ENCODE data around the gene DENND6A.
"Not testable (repeated sequence)": the region's sequence is repeated elsewhere in the genome, so short reads cannot be mapped to it uniquely, and the experiment has no call there.

The DENND6A gene, protein sequence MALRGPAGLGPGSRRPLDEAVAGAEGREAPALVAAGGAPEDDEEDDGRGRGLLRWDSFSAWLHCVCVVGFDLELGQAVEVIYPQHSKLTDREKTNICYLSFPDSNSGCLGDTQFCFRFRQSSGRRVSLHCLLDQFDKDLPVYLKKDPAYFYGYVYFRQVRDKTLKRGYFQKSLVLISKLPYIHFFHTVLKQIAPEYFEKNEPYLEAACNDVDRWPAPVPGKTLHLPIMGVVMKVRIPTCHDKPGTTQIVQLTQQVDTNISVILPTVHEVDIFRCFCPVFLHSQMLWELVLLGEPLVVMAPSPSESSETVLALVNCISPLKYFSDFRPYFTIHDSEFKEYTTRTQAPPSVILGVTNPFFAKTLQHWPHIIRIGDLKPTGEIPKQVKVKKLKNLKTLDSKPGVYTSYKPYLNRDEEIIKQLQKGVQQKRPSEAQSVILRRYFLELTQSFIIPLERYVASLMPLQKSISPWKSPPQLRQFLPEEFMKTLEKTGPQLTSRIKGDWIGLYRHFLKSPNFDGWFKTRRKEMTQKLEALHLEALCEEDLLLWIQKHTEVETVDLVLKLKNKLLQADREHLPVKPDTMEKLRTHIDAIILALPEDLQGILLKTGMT

DNA sequence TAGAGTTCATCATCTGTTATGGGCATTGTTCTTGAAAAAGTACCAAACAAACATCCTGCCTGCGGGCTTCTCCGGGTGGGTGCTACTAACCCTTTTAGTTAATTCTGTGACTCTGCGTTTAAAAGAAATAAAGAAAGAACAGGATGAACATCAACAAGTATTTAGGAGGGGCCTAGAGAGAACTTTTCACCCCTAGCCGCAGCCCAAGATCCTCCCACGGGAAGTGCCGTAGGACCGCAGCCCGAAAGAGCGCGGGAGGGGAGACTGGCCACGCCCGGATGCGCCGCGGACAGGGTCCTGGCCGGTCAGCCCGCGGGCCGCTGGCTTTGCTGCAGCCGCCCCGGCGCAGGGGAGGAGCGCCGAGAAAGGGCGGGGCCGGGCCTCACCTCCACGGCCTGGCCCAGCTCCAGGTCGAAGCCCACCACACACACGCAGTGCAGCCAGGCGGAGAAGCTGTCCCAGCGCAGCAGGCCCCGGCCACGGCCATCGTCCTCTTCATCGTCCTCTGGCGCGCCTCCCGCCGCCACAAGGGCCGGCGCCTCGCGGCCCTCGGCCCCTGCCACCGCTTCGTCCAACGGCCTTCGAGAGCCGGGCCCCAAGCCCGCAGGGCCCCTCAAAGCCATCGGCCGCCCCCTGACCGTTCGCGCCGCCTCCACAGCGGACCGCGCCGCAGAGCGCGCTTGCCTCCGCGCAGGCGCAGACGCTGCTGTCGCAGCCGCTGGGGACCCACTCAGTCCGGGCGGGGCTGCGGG is at the start of gene DENND6A:
Gene DENND6A (minus strand): TSS at position 682 of the 752 bp plus-strand sequence. CDS start 59 bp downstream, at position 623.
- DNase-seq: peak in 1 of 2 experiments; percentile 55

DNA sequence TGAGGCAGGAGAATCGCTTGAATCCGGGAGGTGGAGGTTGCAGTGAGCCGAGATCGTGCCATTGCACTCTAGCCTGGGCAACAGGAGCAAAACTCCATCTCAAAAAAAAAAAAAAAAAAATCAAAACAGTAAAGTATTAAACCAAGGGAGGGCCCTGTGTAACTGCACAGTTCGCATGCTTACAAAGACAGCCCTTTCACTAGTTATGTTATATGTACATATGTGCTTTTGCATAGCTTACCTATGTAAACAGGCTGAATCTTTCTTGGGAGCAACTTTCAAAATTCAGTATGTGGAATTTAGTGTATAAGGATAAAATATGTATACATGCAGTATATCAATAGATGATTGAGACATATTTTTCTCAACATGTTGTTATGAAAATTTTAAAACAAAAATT is 47.1 kb upstream of the DENND6A start:
- no peak for DNase-seq

DNA sequence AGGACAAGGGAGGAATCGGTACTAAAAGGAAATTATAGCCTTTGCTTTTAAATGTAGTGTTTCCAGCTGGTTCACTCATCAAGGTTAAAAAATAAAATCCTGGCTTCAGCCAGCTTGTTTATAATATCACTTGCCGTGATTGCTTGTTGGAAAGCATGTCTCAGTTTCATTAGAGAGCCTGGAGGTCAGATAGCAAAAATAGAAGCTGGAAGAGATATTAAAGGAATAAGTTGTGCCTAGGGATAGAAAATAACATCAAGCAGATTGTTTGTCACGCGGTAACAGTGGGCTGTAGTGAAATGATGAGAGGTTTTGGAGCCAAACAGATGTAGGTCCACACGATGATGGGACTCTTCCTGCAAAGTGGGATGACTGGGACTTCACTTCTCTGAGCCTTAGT is 45.5 kb upstream of the DENND6A start:
- no peak for DNase-seq

DNA sequence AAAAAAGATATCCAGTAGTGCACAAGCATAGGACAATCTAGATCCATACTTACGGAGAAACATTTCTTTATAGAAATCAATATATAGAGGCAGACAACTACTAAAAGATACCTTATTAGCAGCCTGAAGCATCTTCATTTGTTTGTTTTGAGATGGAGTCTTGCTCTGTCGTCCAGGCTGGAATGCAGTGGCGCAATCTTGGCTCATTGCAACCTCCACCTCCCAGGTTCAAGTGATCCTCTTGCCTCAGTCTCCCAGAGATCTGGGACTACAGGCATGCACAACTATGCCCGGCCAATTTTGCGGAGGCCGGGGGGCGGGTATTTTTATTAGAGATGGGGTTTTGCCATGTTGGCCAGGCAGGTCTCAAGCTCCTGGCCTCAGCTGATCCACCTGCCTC is 45.0 kb upstream of the DENND6A start:
- DNase-seq: no peak

DNA sequence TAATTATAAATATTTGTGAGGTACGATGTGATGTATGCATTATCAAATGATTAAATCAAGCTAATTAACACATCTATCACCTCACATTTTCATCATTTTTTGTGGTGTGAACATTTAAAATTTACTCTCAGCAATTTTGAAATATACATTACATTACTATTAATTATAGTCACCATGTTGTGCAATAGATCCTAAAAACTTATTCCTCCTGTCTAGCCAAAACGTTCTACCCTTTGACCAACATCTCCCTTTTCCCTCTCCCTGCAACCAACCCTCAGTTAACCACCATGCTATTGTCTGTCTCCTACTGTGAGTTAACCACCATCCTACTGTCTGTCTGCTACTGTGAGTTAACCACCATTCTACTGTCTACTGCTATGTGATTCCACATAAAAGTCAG is 42.5 kb upstream of the DENND6A start:
- DNase-seq: no peak

DNA sequence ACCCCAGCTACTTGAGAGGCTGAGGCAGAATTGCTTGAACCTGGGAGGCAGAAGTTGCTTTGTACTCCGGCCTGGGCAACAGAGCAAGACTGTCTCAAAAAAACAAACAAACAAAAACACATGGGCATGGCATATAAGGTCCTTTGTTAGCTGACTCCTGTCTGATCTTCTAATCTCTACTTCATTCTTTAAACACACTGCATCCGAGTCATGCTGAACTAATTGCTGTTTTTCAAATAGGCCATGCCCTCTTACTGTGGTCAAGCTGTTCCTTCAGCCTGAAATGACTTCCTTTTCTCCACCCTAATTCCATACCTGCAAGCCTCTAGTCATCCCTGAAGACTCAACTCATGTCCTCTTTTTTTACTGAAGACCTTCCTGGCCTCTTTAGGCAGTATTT is 40.9 kb upstream of the DENND6A start:
- no peak for DNase-seq

DNA sequence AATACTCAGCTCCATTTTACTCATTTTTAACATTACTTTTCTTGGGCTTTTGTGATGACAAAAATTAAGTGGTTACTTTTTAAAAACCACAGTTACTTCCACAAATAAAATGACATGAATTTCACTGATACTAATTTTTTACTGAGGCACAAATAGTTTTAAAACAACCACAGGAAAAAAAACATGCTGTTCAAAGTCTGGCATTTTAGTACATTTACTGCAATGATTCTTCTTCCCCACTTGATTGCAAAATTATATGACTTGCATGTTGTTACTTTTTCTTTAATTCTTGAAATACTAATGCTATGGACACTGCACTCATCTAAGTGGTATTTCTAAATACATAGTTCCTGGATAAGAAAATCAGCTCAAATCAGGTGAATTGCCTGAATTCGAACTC is 38.4 kb upstream of the DENND6A start:
- no peak for DNase-seq

DNA sequence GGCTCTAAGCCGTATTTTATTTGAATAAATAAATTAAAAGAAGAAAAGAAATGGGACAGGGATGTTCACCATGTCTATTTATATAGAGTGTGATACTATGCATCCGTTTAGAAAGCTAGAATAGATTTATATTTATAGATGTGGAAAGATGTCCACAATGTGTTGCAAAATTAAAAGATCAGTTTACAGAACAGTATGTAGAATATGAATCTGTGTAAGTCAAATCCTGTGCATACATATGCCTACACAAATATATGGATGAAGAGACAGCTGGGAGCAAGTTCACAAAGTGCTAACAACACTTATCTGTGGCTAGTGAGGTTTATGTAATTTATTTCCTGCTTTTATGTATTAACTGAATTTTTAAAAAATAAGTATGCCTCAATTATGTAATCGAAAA is 37.8 kb upstream of the DENND6A start:
- no peak for DNase-seq

DNA sequence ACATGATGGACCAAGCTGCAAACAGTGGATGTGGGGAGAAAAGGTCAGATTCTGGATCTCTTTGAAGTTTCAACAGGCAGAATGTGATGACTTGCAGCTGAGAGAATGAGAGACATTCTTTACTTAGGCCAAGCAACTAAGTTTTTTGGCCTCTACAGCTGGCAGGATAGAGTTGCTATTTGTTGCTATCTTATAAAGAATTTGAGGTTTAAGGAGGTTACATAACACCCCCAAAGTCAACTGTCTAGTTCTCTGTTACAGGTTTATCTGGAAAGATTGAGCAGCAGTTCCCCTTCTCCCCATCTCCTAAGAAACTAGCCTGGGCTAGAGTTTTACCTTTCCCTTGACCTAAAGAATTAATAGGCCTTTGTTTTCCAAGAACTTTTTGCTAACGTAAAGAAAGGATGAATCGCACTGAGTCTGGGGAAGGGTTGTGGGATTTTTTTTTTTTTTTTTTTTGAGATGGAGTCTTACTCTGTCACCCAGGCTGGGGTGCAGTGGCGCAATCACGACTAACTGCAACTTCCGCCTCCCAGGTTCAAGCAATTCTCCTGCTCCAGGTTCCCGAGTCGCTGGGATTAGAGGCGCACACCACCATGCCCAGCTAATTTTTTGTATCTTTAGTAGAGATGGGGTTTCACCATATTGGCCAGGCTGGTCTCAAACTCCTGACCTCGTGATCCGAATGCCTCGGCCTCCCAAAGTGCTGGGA is 36.6 kb upstream of the DENND6A start:
- DNase-seq: no peak

DNA sequence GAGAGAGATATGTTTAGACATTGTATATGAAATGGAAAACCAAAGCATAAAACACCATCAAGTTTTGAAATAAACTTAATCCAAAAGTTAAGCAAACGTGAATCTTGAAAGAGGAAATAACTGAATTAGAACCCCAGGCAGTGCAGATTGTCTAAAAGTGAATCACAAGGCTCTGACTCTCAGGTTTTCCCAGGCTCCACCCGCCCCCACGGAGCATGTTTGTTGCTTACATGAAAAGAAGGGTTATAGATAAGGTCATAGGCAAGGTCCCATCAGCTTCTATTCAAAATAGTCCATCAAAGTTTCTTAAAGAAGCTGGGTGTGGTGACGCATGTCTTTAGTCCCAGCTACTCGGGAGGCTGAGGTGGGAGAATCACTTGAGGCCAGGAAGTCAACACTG is 34.2 kb upstream of the DENND6A start:
- no peak for DNase-seq

DNA sequence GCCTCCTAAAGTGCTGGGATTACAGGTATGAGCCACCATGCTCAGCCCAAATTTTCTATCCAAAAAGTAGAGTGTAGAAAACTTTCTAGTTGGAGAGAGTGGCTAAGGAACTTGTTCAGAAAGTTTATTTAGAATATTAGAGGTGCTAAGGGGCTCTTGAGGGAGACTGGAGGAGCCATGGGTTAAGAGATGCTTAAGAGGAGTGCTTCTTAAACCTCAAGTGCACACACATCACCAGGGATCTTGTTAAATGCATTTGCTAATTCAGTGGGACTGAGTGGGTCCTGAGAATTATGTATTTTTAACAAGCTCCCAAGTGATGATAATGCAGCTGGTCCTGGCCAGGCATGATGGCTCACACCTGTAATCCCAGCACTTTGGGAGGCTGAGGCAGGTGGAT is 33.5 kb upstream of the DENND6A start:
- no peak for DNase-seq

DNA sequence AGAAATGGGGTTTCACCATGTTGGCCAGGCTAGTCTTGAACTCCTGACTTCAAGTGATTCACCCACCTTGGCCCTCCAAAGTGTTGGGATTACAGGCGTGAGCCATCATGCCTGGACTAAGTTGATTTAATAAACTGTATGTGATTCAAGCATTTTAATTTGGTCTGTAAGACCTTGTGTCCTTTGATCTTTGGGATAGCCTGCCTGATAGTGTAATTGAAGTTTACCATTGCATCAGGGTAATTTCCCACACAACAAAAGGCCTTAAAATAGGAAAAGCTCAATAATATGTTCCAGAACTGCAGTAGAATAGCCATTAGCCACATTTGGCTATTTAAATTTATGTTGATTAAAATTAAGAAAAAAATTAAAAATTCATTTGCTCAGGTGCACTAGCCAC is 25.2 kb upstream of the DENND6A start:
- DNase-seq: no peak

DNA sequence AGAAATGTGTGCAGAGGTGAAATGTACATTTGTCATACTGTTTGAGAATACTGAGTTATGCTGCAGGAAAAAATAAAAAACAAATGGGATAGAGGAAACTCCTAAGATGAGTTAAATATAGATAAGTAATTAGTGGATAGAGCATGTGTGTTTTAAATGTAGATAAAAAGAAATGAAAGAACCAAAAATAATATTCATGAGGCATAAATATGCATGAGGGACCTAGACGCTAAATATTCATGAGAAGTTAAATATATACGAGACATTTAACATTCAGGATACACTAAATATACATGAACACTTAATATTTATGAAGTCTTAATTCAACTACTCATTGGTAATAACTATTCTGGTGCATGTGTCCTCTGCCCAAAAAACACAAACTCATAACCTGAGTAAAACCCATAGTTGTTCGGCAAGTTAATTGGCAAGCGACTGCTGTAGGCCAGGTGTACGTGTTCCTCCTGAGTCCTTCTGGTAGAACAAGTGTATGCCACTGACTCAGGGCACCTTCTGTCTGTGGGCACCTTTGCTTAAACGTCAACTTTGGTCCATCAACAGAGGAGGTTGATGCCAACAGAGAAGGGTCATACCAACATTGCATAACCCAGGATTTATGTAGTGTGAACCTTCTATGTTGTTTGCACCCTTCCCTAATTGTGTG is 24.5 kb upstream of the DENND6A start:
- no peak for DNase-seq

DNA sequence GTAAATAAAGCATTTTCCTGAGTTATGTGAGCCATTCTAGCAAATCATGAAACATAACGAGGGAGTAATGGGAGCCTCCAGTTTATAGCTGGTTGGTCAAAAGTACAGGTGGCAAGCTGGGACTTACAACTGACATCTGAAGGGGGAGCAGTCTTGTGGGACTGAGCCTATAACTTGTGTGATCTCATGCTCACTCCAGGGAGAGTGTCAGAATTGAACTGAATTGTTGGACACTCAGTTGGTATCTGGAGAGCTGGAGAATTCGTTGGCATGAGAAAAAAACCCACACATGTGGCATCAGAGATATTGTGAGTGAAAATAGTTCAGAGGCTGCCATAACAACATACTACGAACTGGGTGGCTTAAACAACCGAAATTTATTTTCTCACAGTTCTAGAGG is 22.8 kb upstream of the DENND6A start:
- no peak for DNase-seq

DNA sequence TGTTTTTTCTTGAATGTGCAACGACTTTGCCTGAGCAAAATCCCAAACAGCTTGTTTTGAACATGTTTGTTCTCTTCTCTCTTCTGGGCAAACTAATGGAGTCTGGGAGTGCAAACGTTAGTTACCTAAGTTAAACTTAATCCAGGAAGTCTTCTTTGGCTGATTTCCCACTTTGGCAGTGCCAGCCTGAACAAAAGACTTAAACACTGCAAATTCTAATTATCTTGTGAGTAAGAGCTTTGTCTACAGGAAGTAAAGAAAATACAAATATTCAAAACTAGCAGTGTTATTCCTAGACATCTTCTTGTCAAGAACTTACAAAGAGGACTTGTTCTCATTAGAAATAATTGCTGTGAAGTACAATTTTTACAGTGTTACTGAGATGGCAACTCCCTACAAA is 16.7 kb upstream of the DENND6A start:
- no peak for DNase-seq

DNA sequence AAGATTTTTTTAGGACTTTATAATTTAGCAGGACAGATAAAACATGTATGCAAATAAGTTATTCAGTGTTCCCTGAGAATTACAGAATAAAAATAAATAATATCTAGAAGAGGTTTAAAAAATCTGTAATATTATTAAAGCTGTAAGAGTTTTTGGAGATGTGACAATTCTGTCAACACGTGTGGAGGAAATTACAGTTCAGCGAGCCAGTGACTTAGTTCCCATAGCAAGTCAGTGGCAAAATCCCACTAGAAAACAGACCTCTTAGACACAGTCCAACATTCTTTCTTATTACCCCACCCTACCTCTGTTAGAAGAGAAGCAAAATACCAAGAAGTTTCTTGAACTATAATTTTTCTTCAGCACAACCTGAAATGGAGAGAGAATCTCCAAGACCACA is 16.2 kb upstream of the DENND6A start:
- no peak for DNase-seq

DNA sequence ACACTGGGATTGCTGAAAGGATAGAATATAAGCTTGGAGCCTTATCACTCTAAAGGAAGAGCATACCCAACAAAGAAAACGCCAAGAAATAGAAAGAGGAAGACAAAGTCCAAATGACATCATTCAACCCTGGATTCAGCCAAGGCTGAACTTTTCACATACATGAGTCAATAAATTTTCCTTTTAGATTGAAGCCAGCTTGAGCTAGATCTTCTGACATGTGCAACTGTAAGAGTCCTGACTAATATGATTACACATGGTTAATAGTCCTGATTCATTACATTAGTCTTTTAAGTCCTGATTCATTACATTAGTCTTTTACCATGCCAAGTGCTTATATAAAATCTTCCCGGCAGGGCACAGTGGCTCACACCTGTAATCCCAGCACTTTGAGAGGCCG is 13.6 kb upstream of the DENND6A start:
- no peak for DNase-seq

DNA sequence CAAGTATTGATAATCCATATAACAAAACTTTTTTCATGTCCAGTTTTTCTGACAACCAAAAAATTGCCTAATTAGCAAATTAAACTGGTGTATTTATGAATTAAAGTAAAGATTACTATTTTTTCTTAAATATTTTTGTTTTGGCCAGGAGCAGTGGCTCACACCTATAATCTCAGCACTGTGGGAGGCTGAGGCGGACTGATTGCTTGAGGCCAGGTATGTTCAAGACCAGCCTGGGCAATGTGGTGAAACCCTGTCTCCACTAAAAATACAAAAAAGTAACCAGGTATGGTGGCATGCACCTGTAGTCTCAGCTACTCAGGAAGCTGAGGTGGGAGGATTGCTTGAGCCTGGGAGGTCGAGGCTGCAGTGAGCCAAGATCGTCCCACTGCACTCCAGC is 12.5 kb upstream of the DENND6A start:
- DNase-seq: not testable (repeated sequence)

DNA sequence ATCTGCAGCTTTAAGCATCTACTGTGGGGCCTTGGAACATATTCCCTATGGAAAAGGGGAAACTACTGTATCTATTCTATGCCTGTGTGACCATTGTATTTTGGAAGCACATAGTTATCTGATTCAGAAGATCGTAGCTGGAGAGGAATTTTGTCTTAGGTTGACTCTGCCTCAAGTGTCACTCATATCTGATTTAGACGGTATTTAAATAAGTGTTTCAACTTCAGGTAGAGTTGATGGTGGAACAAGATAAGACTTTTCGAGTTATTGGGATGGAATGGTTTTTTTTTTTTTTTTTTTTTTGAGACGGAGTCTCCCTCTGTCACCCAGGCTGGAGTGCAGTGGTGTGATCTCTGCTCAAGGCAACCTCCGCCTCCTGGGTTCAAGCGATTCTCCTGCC is 8.9 kb upstream of the DENND6A start:
- no peak for DNase-seq

DNA sequence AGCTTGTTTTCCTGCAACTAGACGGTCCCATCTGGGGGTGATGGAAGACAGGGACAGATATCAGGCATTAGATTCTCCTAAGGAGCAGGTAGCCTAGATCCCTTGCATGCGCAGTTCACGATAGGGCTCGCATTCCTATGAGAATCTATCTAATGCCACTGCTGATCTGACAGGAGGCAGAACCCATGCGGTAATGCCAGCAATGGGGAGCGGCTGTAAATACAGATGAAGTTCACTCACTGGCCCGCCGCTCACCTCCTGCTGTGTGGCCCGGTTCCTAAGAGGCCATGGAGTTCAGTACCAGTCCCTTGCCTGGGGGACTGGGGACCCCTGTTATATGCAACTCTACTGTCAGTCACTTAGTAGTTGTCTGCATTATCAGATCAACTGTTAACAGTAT is 7.9 kb upstream of the DENND6A start:
- DNase-seq: no peak

DNA sequence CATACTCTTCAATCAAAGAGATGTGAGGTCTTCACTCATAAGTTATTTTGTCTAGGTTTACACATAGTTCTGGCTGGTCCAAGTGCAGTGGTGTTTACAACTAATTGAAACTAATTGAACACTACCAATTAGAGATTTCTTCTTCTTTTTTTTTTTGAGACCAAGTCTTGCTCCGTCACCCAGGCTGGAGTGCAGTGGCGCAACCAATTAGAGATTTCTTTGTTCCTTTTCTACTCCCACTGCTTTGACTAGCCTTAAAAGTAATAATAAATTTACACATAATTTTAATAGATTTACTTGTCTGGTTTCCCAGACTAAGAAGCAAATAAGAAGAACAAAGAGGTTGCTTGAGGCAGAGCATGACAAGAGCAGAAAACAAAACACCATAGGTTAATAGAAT is 6.7 kb upstream of the DENND6A start:
- DNase-seq: no peak

DNA sequence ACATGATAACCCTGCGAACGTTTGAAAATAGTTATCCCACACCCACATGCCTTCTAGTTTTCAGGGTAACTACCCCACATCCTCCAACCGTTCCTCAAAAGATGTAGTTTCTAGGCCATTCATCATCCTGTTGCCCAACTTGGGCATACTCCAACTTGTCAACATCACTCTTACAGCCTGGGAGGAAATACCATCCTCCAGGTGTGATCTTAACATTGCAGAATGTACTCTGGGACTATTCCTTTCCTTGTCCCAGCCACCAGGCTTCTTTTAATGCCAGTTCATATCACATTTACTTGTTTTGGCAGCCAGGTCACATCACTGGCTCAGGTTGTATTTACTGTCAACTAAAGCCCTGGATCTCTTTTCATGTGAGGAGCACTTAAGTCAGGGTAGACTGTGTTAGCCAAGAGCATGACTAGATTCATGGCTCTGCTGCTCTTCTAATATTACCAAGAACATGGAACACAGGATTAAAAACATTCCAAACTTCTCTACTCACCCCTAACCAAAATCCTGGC is 4.0 kb upstream of the DENND6A start:
- DNase-seq: no peak

DNA sequence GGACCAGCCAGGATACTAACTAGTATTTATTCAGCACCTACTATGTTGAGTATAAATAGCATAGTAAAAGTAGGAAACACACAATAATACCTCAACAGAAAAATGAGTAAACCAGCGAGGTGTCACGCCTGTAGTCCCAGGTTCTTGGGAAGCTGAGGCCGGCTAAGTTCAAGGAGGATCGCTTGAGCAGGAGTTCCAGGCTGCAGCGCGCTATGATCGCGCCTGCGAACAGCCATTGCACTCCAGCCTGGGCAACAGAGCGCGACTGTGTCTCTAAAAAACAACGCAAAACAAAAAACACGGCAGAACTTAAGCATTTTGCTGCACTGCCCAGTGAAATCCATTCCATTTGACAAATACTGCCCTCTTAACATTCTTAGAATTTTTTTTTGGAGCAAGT is 1.3 kb upstream of the DENND6A start:
- DNase-seq: no peak

All from NCI-H2081 (cell line).